ENCODE results near the gene ZBTB12.

The ZBTB12 gene, protein sequence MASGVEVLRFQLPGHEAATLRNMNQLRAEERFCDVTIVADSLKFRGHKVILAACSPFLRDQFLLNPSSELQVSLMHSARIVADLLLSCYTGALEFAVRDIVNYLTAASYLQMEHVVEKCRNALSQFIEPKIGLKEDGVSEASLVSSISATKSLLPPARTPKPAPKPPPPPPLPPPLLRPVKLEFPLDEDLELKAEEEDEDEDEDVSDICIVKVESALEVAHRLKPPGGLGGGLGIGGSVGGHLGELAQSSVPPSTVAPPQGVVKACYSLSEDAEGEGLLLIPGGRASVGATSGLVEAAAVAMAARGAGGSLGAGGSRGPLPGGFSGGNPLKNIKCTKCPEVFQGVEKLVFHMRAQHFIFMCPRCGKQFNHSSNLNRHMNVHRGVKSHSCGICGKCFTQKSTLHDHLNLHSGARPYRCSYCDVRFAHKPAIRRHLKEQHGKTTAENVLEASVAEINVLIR

DNA sequence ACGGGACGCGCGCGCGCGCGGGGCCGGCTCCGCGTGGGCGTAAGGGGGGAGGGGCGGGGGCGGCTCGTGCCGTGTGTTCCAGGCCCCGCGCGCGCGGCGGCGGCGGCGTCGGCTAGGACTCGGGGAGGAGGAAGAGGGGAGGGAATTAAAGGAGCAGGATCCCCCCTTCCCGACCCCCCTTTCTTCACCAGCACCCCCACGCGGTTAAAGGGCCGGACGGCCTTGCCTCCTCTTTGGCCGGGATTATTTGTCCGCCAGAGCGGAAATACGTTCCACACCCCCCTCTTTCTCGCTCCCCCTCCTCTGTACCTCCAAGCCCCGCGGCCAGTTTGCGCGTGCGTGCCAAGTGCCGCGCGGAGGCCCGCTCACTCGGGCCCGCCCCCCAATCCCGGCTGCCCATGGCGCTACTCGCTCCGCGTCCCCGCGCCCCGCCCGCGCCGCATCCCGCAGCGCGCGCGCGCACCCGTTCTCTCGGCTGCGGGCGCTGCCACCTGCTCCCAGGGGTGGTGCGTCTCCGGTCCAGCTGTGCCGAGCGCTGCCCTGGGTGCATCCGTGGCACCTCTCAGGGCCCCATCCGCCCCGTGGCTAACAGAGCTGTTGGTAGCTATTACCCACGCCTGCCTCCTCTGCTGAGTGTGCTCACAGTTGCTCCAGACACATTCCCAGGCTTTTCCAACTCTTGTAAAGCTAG lies at the start of gene ZBTB12:
Gene ZBTB12, minus strand, starts transcription at position 134 of the 691 bp plus-strand sequence. CDS start 781 bp downstream, outside the sequence.
- TF ChIP-seq GATA3 (IDR thresholded peaks at IDR 0.05; ENCODE audit: low read depth, low read length) (no peak), GATA2 (IDR thresholded peaks at IDR 0.05; ENCODE audit: low read depth, low read length) (peak; percentile 16; the same call in 1 of the 2 replicates)

GRCh38 chr6:31949926-31950548 lies 48.2 kb upstream of the ZBTB12 start:
- no peak for TF ChIP-seq GATA2 (IDR thresholded peaks at IDR 0.05; ENCODE audit: low read depth, low read length)
- no peak for TF ChIP-seq GATA3 (IDR thresholded peaks at IDR 0.05; ENCODE audit: low read depth, low read length)

GRCh38 chr6:31948753-31949413 lies 47.0 kb upstream of the ZBTB12 start:
- TF ChIP-seq GATA3 (IDR thresholded peaks at IDR 0.05; ENCODE audit: low read depth, low read length): no peak
- TF ChIP-seq GATA2 (IDR thresholded peaks at IDR 0.05; ENCODE audit: low read depth, low read length): no peak

- no peak for TF ChIP-seq GATA2 (IDR thresholded peaks at IDR 0.05; ENCODE audit: low read depth, low read length)
- no peak for TF ChIP-seq GATA3 (IDR thresholded peaks at IDR 0.05; ENCODE audit: low read depth, low read length)
These were observed 46.4 kb upstream of the ZBTB12 start for GRCh38 chr6:31948306-31948705.

DNA sequence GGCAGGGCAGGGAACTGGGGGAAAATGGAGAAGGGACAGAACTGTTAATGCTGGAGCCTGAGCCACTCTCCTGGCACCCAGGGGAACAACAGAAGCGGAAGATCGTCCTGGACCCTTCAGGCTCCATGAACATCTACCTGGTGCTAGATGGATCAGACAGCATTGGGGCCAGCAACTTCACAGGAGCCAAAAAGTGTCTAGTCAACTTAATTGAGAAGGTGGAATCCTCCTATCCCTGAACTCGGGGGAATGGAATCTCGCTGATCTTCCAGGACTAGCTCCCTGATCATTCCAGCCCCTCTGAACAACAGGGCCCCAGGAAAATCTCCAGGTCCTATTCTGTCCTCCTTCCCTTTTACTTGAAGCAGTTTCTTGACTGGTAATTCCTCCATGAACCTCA lies 46.0 kb upstream of the ZBTB12 start:
- TF ChIP-seq GATA3 (IDR thresholded peaks at IDR 0.05; ENCODE audit: low read depth, low read length) (no peak), GATA2 (IDR thresholded peaks at IDR 0.05; ENCODE audit: low read depth, low read length) (no peak)

DNA sequence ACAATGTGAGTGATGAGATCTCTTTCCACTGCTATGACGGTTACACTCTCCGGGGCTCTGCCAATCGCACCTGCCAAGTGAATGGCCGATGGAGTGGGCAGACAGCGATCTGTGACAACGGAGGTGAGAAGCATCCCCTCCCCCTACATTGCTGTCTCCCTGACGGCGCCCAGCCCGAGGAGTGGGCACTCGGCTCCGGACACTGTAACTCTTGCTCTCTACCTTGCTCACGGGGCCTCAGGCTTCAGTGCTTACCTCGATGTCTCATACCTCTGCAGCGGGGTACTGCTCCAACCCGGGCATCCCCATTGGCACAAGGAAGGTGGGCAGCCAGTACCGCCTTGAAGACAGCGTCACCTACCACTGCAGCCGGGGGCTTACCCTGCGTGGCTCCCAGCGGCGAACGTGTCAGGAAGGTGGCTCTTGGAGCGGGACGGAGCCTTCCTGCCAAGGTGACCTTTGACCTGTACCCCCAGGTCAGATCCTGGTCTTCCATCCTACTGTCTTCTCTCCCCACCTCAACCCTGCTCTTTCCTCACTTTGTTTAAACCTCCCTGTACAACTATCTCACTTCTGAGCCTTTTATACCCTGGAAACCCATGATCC lies 45.3 kb upstream of the ZBTB12 start:
- TF ChIP-seq GATA3 (IDR thresholded peaks at IDR 0.05; ENCODE audit: low read depth, low read length) (no peak), GATA2 (IDR thresholded peaks at IDR 0.05; ENCODE audit: low read depth, low read length) (no peak)

- TF ChIP-seq GATA2 (IDR thresholded peaks at IDR 0.05; ENCODE audit: low read depth, low read length) (no peak), GATA3 (IDR thresholded peaks at IDR 0.05; ENCODE audit: low read depth, low read length) (no peak)
These were observed 44.5 kb upstream of the ZBTB12 start for GRCh38 chr6:31946370-31946885.

DNA sequence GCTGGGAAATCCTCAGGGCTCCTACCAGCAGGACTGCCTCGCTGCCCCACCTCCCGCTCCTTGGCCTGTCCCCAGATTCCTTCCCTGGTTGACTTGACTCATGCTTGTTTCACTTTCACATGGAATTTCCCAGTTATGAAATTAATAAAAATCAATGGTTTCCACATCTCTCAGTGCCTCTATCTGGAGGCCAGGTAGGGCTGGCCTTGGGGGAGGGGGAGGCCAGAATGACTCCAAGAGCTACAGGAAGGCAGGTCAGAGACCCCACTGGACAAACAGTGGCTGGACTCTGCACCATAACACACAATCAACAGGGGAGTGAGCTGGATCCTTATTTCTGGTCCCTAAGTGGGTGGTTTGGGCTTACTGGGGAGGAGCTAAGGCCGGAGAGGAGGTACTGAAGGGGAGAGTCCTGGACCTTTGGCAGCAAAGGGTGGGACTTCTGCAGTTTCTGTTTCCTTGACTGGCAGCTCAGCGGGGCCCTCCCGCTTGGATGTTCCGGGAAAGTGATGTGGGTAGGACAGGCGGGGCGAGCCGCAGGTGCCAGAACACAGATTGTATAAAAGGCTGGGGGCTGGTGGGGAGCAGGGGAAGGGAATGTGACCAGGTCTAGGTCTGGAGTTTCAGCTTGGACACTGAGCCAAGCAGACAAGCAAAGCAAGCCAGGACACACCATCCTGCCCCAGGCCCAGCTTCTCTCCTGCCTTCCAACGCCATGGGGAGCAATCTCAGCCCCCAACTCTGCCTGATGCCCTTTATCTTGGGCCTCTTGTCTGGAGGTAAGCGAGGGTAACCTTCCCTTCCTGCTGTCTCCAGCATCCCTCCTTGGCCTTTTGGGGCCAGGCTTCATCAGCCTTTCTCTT lies 43.9 kb upstream of the ZBTB12 start, which contains the start of gene CFB:
Gene CFB, plus strand, starts transcription at position 589 of the 863 bp plus-strand sequence. Its CDS starts 127 bp downstream, at position 716.
- no peak for TF ChIP-seq GATA3 (IDR thresholded peaks at IDR 0.05; ENCODE audit: low read depth, low read length)
- TF ChIP-seq GATA2 (IDR thresholded peaks at IDR 0.05; ENCODE audit: low read depth, low read length): no peak

GRCh38 chr6:31945154-31945506 lies 43.2 kb upstream of the ZBTB12 start:
- TF ChIP-seq GATA2 (IDR thresholded peaks at IDR 0.05; ENCODE audit: low read depth, low read length): no peak
- no peak for TF ChIP-seq GATA3 (IDR thresholded peaks at IDR 0.05; ENCODE audit: low read depth, low read length)

- no peak for TF ChIP-seq GATA3 (IDR thresholded peaks at IDR 0.05; ENCODE audit: low read depth, low read length)
- TF ChIP-seq GATA2 (IDR thresholded peaks at IDR 0.05; ENCODE audit: low read depth, low read length): peak; percentile 23; the same call in 1 of the 2 replicates
These were observed 41.9 kb upstream of the ZBTB12 start for GRCh38 chr6:31943742-31944141.

GRCh38 chr6:31940256-31940664 lies 38.4 kb upstream of the ZBTB12 start:
- no peak for TF ChIP-seq GATA2 (IDR thresholded peaks at IDR 0.05; ENCODE audit: low read depth, low read length)
- TF ChIP-seq GATA3 (IDR thresholded peaks at IDR 0.05; ENCODE audit: low read depth, low read length): no peak

DNA sequence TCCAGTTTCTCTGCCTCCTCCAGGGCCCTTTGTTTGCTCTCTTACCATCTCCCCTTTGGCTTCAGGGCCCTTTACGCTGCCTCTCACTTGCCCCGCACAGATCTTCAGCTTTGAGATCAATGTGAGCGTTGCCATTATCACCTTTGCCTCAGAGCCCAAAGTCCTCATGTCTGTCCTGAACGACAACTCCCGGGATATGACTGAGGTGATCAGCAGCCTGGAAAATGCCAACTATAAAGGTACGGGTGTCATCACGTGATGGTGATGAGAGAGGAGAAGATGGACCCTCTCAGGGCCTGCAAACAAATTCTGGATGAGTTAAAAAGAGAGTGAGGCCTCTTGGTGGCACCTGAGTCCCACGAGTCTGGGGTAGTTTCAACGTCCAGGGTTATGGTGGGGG lies 33.9 kb upstream of the ZBTB12 start:
- no peak for TF ChIP-seq GATA3 (IDR thresholded peaks at IDR 0.05; ENCODE audit: low read depth, low read length)
- no peak for TF ChIP-seq GATA2 (IDR thresholded peaks at IDR 0.05; ENCODE audit: low read depth, low read length)
